ENCODE results near the gene ABLIM1. TPM values are rescaled to one million over a fixed set of nuclear protein-coding genes. Genes with fewer than 3 reads are reported as not detected.
"Not testable (repeated sequence)": the region's sequence is repeated elsewhere in the genome, so short reads cannot be mapped to it uniquely, and the experiment has no call there.

ABLIM1 gene
- total RNA-seq, 4 donors from 2014 or later = 156 to 278 (median 213) TPM

GRCh38 chr10:114697061-114697598, 39.1 kb upstream of the ABLIM1 start:
- 51% methylated on average over 10 of the region's 10 CpGs for WGBS
- H3K9me3 ChIP-seq = no peaks in the 10 kb centered on the region
- no peak for TF ChIP-seq POLR2A (IDR thresholded peaks at IDR 0.05)
- H3K27ac ChIP-seq = peak overlapping the region; percentile 15
- DNase-seq (ENCODE audit: low spot score in 2 of 2) = no peak
- no peaks in the 10 kb centered on the region for H3K27me3 ChIP-seq
- peaks cover 28% of the 10 kb centered on the region for H3K4me1 ChIP-seq
- H3K36me3 ChIP-seq = no peaks in the 10 kb centered on the region
- no peak overlapping the region for H3K4me3 ChIP-seq

- not testable (repeated sequence) for H3K36me3 ChIP-seq; H3K27ac ChIP-seq; DNase-seq (ENCODE audit: low spot score in 2 of 2)
Observed at GRCh38 chr10:114696301-114696700, 38.2 kb upstream of the ABLIM1 start.

GRCh38 chr10:114694752-114695151, 36.7 kb upstream of the ABLIM1 start:
- no peak for DNase-seq (ENCODE audit: low spot score in 2 of 2)
- TF ChIP-seq EP300 (IDR thresholded peaks at IDR 0.05) (no peak), POLR2A (IDR thresholded peaks at IDR 0.05) (no peak), POLR2AphosphoS5 (IDR thresholded peaks at IDR 0.05) (no peak), CTCF (IDR thresholded peaks at IDR 0.05) (no peak)
- Histone ChIP-seq H3K27ac (no peak overlapping the region), H3K9me3 (no peaks in the 10 kb centered on the region), H3K4me3 (no peak overlapping the region), H3K36me3 (no peaks in the 10 kb centered on the region), H3K4me1 (peaks cover 40% of the 10 kb centered on the region), H3K27me3 (no peaks in the 10 kb centered on the region)
- WGBS = 81% methylated on average over 8 of the region's 8 CpGs

More at GRCh38 chr10:114696301-114696700, 38.2 kb upstream of the ABLIM1 start:
- H3K4me1 ChIP-seq = peaks cover 35% of the 10 kb centered on the region
- H3K27me3 ChIP-seq, H3K9me3 ChIP-seq, H3K4me3 ChIP-seq: not testable (repeated sequence)

- Histone ChIP-seq H3K27me3 (no peaks in the 10 kb centered on the region), H3K36me3 (no peaks in the 10 kb centered on the region), H3K4me3 (no peak overlapping the region), H3K4me1 (peaks cover 40% of the 10 kb centered on the region), H3K9me3 (no peaks in the 10 kb centered on the region), H3K27ac (no peak overlapping the region)
- no peak for TF ChIP-seq CTCF (IDR thresholded peaks at IDR 0.05)
- TF ChIP-seq POLR2A (IDR thresholded peaks at IDR 0.05) = no peak
- no peak for TF ChIP-seq POLR2AphosphoS5 (IDR thresholded peaks at IDR 0.05)
- no peak for TF ChIP-seq EP300 (IDR thresholded peaks at IDR 0.05)
- DNase-seq (ENCODE audit: low spot score in 2 of 2) = no peak
- WGBS = 66% methylated on average over 3 of the region's 3 CpGs
Observed at GRCh38 chr10:114694062-114694461, 36.0 kb upstream of the ABLIM1 start.

- DNase-seq (ENCODE audit: low spot score in 2 of 2) = no peak
- Histone ChIP-seq H3K4me1 (peaks cover 20% of the 10 kb centered on the region), H3K9me3 (no peaks in the 10 kb centered on the region), H3K27ac (no peak overlapping the region), H3K4me3 (no peak overlapping the region), H3K36me3 (no peaks in the 10 kb centered on the region), H3K27me3 (no peaks in the 10 kb centered on the region)
- WGBS = 32% methylated on average over 1 of the region's 1 CpG
- no peak for TF ChIP-seq CTCF (IDR thresholded peaks at IDR 0.05)
Observed at GRCh38 chr10:114691442-114691941, 33.4 kb upstream of the ABLIM1 start.

- no peak overlapping the region for H3K4me3 ChIP-seq
- no peak for DNase-seq (ENCODE audit: low spot score in 2 of 2)
- no peaks in the 10 kb centered on the region for H3K27me3 ChIP-seq
- H3K4me1 ChIP-seq = peaks cover 42% of the 10 kb centered on the region
- TF ChIP-seq POLR2A (IDR thresholded peaks at IDR 0.05) (no peak), CTCF (IDR thresholded peaks at IDR 0.05) (no peak), EP300 (IDR thresholded peaks at IDR 0.05) (no peak), POLR2AphosphoS5 (IDR thresholded peaks at IDR 0.05) (no peak)
- no peaks in the 10 kb centered on the region for H3K36me3 ChIP-seq
- H3K27ac ChIP-seq = no peak overlapping the region
- WGBS = 55% methylated on average over 5 of the region's 5 CpGs
- H3K9me3 ChIP-seq = no peaks in the 10 kb centered on the region
Observed at GRCh38 chr10:114688786-114689185, 30.7 kb upstream of the ABLIM1 start.

Data from suprapubic skin (tissue), 4 donors.